EH (cell line): ENCODE measurements around the gene PARP16.
A peak's percentile ranks its signal among the peaks of the same experiment; 100 is the strongest.

Source experiments
- DNase-seq: peaks from one replicate; pipeline ENCODE4 v3.0.0-alpha.2; 2015; ENCODE audit warnings: low read depth

Gene PARP16

DNA sequence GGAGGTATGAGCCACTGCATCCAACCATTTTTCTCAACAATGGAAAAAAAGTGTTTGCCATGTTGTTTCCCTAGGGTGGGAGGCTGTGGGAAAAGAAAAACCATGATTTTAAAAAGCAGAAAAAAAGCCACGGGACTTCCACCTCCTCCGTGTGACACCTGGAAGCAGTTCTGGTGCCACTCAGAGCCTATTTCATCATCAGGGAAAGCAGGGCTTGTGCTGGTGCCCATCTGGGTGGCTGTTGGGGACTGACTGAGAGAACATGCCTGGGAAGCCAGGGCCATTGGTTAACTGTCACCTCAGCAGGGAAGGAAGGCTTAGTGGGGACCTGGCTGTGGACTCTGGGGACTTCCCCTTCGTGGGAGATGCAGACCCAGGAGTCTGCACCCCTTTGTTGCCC is 25.1 kb upstream of the PARP16 start:
- DNase-seq: no peak

DNA sequence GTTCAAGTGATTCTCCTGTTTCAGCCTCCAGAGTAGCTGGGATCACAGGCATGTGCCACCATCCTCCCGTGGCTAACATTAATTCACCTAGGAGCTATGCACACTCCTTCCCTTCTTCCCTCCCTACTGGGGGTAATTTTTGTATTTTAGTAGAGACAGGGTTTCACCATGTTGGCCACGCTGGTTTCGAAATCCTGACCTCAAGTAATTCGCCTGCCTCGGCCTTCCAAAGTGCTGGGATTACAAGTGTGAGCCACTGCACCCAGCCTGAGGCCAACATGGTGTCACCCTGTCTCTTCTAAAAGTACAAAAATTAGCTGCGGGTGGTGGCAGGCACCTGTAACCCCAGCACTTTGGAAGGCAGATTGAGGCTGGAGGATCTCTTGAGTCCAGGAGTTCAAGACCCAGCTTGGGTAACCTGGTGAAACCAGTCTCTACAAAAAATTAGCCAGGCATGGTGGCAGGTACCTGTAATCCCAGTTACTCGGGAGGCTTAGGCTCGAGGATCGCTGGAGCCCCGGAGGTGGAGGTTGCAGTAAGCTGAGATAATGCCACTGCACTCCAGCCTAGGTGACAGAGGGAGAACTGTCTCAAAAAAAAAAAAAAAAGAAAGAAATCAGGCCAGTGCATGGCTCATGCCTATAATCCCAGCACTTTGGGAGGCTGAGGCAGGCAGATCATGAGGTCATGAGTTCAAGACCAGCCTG is 23.9 kb upstream of the PARP16 start:
- DNase-seq: peak; percentile 18

DNA sequence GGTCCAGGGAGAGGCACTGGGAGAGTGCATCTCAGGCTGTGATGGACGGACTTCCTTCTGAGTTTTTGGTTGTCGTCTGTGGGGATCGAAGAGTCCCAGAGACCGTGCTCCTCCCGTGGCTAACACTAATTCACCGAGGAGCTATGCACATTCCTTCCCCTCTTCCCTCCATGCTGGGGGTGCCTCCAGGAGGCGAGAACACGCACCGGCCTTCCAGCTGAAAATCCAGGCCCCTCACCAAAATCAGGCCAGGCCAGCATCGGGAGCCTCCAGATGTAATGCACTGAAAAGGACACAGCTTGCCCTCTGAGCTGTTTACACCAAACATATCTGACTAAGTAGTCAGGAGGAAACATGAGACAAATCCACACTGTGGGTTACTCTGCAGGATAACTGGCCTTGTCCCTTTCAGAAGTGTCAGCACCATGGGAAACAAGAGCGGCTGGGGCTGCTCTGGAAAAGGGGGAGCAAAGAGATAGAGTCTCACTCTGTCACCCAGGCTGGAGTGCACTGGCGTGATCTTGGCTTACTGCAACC is 23.3 kb upstream of the PARP16 start:
- DNase-seq: peak; percentile 26

DNA sequence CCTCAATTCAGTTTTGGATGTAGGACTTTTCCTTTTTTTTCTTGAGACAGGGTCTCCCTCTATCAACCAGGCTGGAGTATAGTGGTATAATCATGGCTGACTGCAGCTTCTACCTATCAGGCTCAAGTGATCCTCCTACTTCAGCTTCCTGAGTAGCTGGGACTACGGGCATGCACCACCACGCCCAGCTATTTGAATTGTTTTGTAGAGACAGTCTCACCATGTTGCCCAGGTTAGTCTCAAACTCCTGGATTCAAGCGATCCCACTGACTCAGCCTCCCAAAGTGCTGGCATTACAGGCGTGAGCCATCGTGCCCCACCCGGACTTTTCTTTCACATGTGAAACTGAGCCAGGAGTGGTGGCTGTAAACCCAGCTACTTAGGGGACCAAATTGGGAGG is 21.3 kb upstream of the PARP16 start:
- DNase-seq: no peak

DNA sequence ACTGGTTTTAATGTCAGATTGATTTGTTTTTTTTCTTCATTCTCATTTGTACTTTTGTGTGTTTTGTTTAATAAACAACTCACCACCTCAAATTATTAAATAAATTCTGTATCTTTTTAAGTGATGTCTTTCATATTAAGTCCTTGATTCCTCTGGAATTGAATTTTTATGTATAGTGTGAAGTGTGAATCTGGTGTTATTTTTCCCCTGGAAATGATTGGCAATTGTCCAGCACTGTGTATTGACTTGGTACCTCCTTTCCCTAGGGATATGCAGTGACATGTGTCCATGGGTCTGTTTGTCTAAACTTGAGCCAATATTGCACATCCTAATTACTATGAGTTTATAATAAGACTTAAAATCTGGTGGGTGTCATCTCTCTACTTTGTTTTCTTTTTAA is 19.9 kb upstream of the PARP16 start:
- DNase-seq: no peak

DNA sequence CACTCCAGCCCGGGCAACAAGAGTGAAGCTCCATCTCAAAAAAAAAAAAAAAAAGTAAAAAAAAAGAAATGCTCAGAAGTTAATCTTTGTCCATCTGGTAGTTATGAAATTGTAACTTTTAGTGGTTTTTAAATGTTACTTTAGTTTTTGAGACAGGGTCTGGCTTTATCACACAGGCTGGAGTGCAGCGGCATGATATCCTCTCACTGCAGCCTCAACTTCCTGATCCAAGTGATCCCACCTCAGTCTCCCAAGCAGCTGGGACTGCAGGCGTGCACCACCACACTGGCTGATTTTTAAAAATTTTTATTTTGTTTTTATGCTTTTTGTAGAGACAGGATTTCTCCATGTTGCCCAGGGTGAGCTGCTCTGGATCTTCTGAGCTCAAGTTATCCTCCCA is 19.1 kb upstream of the PARP16 start:
- peak; percentile 20 for DNase-seq

DNA sequence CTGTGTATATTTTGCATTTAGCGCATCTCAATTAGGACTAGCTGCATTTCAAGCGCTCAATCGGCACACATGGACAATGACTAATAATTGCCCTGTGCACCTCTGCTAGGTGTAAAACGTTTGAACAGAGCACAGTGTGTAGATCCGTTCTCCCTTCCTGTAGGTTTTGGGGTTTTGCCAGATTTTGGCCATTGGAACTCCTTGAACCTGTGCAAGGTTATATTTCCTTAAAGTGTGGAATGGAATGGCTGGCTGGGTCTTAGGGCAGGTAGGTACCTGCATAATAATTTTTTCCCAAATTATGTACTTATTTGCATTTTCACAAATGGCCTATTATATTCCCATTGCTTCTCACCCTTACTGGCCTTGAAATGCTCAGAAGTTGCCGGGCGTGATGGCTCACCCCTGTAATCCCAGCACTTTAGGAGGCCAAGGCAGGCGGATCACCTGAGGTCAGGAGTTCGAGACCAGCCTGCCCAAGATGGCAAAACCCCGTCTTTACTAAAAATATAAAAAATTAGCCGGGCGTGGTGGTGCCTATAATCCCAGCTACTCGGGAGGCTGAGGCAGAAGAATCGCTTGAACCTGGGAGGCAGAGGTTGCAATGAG is 18.6 kb upstream of the PARP16 start:
- DNase-seq: no peak

DNA sequence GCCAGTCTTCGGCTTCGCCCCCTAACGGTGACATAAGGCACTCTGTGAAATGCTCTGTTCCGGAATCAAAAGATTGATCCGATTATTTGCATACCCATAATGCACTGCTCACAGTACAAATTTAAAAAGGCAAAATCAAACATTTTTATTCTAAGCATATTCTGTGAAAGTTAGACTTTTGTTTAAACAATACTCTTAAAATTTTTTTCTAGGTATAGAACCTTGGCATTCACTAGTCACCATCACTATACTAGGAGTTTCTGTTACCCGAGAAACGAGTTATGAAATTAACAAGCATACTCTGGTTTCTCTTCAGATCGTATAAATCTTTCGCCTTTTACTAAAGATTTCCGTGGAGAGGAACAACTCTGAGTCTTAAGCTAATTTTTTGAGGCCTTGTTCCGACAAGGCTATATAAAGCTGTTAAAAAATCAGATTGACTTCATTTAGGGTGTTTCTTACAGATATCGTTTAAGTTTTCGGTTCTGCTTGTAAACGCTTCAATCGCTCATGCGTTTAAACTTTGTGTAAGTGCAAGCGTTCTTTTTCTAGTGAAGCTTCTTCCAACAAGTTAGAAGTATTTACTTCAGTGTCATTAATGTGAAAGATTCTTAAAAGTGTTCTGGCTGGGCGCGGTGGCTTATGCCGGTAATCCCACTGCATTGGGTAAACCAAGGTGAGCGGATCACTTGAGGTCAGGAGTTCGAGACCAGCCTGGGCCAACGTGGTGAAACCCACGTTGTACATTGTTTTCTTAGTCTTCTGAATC is 17.9 kb upstream of the PARP16 start, which contains the start of gene RNU5B-1:
TSS of gene RNU5B-1 (plus strand) at position 297 of the 769 bp plus-strand sequence.
- peak; percentile 98 for DNase-seq

DNA sequence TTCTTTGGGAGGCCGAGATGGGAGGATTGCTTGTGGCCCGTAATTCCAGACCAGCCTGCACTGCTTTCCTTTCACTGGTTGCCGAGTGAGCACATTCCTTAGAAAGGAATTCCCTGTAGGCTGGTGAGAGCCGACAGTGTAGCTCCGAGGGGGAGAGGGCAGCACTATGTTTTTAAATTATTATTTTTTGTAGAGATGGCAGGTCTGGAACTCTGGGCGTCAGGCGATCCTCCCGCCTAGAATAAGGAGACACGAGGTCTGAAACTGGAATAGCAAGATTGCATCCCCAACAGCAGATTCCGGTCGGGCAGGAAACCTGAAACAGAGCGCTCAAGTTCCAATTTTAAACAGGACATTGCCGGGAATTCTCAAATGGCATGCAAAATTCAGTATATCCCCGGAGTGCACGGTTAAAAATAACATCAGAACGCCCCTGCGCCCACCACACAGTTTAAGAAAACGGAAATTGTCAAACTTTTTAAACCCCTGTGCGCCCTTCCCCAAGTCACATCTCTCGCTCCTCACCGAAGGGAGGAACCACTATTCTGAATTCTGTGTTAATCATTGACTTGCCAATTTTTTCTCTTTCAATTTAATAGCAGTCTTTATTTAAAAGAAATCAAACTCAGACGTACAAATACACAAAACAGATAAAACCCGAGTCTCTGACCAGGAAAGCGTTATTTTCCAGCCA is 17.2 kb upstream of the PARP16 start:
- DNase-seq: peak; percentile 64

DNA sequence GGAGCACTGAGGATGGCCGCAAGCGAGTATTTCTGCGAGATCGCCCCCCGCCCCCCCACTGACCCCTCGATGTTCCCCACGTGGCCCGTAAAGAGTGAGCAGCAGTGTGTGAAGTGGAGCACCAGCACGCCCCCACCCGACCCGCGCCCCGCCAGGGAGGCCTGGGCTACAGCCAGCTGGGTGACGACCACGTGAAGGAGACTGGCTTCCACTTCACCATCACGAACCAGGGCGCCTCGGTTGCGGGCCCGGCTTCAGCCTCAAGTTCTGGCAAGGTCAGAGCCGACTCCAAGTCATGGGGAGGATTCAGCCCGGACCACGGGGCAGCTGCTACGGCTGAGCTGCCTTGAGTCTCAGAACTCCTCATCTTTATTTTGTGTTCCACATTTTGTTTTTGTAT is 15.4 kb upstream of the PARP16 start:
- DNase-seq: no peak

DNA sequence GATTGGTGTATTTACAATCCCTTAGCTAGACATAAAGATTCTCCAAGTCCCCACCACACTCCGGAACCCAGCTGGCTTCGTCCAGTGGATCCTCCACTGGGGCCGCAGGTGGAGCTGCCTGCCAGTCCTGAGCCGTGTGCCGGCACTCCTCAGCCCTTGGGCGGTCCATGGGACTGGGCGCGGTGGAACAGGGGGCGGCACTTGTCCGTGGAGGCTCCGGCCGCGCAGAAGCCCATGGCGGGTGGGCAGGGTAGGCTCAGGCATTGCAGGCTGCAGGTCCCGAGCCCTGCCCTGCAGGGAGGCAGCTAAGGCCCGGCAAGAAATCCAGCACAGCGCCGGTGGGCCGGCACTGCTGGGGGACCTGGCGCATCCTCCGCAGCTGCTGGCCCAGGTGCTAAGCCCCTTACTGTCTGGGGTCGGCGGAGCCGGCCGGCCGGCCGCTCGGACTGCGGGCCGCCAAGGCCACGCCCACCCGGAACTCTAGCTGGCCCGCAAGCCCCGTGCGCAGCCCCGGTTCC is 14.3 kb upstream of the PARP16 start:
- DNase-seq: no peak

DNA sequence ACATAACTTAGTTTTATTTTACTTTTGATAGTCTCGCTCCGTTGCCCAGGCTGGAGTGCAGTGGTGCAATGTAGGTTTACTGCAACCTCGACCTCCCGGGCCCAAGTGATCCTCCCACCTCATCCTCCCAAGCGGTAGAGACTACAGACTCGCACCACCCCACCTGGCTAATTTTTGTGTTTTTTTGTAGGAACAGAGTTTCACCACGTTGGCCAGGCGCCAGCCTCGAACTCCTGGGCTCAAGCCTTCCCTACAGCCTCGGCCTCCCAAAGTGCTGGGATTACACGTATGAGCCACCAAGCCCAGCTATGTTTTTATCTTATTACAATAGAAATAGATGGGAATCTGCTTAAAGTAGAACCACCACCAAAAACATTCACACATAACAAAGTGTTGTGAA is 12.0 kb upstream of the PARP16 start:
- no peak for DNase-seq

DNA sequence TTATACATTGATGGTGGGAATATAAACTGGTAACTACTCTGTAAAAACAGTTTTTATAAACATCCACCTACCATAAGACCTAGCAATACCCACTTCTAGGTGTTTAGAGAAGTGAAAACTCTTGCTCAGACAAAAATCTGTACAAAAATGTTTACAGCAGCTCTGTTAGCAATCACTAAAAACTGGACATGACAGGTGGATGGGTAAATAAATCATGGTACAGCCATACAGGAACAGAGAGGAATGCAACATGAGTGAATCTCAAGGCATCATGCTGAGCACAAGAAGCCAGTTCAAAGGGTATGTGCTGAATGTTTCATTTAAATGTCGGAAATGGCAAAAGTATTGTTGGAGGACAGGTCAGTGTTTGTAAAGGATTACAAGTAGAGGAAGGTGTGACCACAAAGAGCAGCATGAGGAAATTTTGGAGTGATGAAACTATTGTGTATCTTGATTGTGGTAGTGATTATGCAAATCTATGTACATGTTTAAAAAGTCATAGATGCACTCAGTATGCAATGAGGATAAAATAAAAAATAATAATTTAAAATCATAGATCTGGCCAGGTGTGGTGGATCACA is 6.3 kb upstream of the PARP16 start:
- no peak for DNase-seq

DNA sequence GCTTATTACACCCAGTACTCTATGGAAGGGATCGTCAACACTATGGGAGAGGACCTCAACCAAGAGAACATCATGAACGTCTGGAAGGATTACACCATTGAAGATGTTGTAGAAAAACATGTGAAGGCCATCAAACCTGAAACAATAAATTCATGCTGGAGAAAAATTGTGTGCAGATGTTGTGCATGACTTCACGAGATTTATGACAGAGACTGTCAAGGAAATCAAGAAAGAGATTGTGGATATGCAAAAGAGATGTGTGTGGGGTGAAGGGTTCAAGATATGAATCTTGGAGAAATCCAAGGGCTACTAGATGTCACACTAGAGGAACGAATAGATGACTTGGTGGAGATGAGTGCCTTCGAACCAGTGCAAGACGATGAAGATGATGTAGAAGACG is 3.5 kb upstream of the PARP16 start:
- no peak for DNase-seq

DNA sequence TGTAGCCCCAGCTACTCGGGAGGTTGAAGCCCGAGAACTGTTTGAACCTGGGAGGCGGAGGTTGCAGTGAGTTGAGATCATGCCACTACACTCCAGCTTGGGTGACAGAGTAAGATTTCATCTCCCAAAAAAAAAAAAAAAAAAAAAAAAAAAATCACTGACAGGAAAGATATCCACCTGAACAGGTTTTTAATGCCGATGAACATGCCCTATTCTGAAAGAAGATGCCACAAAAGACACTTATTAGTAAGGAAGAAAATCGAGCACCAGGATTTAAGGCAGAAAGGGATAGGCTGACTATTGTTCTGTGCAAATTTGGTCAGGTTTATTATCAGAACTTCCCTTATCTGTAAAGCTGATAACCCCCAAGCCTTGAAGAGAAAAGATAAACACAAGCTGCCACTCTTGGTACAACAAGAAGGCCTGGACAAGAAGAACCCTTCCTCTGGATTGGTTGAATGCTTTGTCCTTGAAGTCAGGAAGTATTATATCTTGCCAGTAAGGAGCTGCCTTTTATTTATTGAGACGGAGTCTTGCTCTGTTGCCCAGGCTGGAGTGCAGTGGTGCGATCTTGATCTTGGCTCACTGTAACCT is 2.7 kb upstream of the PARP16 start:
- no peak for DNase-seq

DNA sequence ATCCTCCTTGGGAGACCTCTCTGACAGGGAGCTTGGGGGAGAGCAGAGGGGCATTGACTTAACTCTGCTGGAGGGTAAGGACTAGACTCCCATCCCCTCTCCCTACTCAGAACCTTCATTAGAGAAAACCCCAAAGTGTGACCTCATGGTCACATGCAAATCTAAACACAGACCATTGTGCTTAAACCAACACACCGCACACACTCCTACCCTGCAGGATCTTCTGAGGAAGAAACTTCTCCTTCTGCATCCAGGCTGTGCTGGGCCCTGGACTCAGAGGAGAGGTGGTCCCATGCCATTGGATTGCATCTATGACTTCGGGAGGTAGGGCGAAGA is 805 bp upstream of the PARP16 start:
- DNase-seq: no peak

DNA sequence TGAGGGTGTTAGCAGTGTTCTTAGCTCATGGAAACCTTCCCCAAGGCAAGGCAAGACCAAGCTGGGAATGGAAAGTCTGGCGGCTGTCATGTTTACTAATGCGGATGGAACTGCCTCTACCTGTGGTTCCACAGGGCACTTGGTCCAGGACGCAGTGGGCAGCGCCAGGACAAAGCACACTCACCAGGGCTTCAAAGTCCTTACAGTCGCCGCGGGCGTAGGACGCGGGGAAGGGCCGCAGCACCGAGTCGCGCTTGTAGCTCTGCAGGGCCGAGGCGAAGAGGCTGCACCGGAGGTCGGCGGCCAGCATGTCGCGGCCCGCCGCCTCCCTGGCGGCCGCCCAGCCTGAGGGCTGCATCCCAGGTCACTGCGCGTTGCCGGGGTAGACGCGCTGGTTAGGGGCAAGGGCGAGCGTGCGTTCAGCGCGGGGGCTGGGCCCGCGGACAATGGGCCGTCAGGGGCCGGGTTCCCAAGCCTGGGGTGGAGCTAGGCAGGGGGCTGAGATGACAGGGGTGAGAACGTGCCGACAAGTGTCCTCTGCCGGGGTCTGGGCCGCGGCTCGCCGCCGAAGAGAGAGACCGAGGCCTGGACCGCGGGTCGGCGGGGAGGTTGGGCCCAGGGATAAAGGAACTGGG is 497 bp downstream of the PARP16 start:
- peak; percentile 35 for DNase-seq

DNA sequence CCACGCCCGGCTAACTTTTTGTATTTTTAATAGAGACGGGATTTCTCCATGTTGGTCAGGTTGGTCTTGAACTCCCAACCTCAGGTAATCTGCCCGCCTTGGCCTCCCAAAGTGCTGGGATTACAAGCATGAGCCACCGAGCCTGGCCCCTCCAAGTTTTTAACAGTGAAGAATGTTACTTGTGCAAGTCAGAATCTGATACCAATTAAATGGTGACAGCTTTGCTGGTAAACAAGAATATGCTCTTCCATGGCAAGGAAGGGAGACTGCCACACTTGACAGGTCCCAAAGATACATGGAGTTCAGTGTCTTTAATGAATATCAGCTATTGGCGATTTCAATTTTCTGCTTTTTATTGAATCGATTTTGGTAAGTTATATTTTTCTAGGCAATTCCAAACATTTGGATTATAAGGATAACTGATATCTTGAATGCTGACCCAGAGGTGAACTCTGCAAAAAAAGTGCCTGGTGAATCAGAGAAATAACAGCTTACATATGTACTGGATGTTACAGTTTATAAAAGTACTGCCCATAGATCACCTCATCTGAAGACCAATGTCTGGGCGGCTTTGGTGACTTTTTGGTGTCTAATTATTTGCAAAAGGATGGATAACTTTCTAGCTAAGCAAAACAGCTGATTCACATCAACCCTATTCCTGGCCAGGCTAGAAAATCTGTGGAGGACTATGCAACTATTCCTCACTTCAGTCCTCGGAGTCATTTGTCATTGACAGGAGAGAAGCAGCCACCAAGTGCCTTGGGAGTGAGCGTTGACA is 1.2 kb downstream of the PARP16 start:
- DNase-seq: peak; percentile 52

DNA sequence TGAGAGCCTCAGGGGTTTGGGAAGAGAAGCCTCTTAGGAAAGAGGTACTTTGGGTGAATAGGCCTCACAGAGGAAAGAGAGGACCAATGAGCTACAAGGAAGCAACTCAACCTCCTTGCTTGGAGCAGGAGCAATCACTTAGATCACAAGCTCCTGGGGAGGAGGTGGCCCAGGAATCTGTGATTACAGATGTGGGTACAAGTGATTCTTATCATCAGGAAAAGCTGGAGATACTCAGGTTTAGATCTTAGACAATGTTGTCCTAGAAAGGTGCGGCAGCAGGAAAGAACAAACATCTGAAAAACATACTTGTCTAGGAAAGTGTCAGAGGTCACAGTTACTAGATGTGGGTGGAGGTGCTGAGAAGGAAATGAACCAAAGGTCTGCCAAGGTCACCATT is 8.2 kb downstream of the PARP16 start:
- no peak for DNase-seq

DNA sequence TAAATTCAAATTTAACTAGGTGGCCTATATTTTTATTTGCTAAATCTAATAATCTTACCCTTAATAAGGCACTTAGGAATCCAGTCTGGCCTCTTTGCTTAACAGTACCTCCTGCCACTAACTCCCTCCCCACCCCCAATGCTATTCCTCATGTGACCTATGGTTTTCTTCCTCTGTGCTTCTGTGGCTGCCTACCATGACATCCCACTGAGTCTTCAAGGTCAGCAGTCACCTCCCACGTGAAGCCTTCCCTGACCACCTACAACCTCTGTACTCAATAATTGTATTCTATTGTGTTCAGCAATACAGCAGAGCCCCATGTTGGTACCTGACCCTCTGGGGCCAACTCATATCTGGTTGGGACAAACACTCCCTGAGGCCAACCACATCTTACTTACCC is 9.7 kb downstream of the PARP16 start:
- DNase-seq: no peak
